Tibial nerve (tissue), 4 donors: ENCODE results near the gene PATL1. TPM values are rescaled to one million over a fixed set of nuclear protein-coding genes. Genes with fewer than 3 reads are reported as not detected.

Source experiments
- DNase-seq, 2 donors: peaks; one replicate each; pipeline ENCODE4 v3.0.0-alpha.2; 2019; ENCODE audit warnings: low spot score in 2 of 2
- H3K27ac ChIP-seq, 4 donors: fragments of 200-600 bp; sonication (generic) in 3 of 4; one replicate each; pipeline ENCODE4 v1.5.1; 2017 to 2019; ENCODE audit warnings: mild to moderate bottlenecking in 1 of 4
- H3K27me3 ChIP-seq, 2 donors: fragments of 200-600 bp; sonication (generic) in 1 of 2; one replicate each; pipeline versions ENCODE4 v1.5.1 to v1.6.0; 2017 to 2019
- H3K36me3 ChIP-seq, 3 donors: fragments of 200-600 bp; sonication (generic); one replicate each; pipeline ENCODE4 v1.5.1; 2018 to 2019
- H3K4me1 ChIP-seq, 4 donors: fragments of 200-600 bp; sonication (generic) in 3 of 4; one replicate each; pipeline ENCODE4 v1.5.1; 2017 to 2019
- H3K4me3 ChIP-seq, 4 donors: fragments of 200-600 bp; sonication (generic) in 3 of 4; one replicate each; pipeline ENCODE4 v1.5.1; 2017 to 2019; ENCODE audit warnings: mild to moderate bottlenecking in 1 of 4, moderate library complexity in 1 of 4
- H3K9me3 ChIP-seq, 4 donors: fragments of 200-600 bp; sonication (generic) in 3 of 4; one replicate each; pipeline ENCODE4 v1.5.1; 2017 to 2019
- CTCF ChIP-seq, 5 experiments: fragments of 200-600 bp in 3 of 5; fragments of 450-650 bp in 2 of 5; sonication (generic) in 3 of 5; IDR thresholded peaks; one replicate each; pipeline ENCODE4 v1.5.1; 2016 to 2019; ENCODE audit warnings: antibody characterized with exemption in 5 of 5, mild to moderate bottlenecking in 3 of 5, moderate library complexity in 2 of 5
- EP300 ChIP-seq, 2 donors: sonication (generic); formaldehyde crosslinking; IDR thresholded peaks; one replicate each; pipeline ENCODE4 v1.6.1; 2017; ENCODE audit warnings: antibody characterized with exemption in 2 of 2, mild to moderate bottlenecking in 1 of 2
- POLR2A ChIP-seq, 2 donors: fragments of 450-650 bp; IDR thresholded peaks; one replicate each; pipeline ENCODE4 v1.6.1; 2017; ENCODE audit warnings: antibody characterized with exemption in 2 of 2, mild to moderate bottlenecking in 2 of 2, moderate library complexity in 2 of 2
- WGBS, 2 donors: methylation state at CpG; one replicate each; pipeline ENCODE4 v1.1.5; 2018; 5-methylcytosine and 5-hydroxymethylcytosine counted together
- total RNA-seq, 4 donors: library from RNA; depleted of rRNA; stranded (reverse); fragments of >200 nt; gene quantifications; one replicate each; pipeline ENCODE4 v1.1.0, GENCODE V29; 2016

The PATL1 gene
- total RNA-seq, 4 donors from 2014 or later, result 11.4 to 16.1 (median 14.1) TPM

DNA sequence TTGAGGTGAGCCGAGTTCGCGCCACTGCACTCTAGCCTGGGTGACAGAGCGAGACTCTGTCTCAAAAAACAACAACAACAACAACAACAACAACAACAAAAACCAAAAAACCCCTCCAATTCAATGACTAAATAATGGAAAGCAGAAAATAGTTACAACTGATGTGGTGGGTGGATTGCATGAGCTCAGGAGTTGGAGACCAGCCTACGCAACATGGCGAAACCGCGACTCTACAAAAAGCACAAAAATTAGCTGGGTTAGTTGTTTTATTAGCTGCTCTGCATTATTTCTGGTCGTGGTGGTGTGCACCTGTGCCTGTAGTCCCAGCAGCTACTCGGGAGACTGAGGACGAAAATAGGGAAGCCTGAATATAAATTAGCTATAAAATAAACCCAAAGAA lies 2.6 kb upstream of the PATL1 start:
- H3K27ac ChIP-seq, result no peak overlapping the region
- no peak overlapping the region for H3K4me3 ChIP-seq
- no peaks in the 10 kb centered on the region for H3K9me3 ChIP-seq
- H3K27me3 ChIP-seq, result no peaks in the 10 kb centered on the region
- WGBS, 2 donors, result 94 to 96% methylated on average over 11 of the region's 11 CpGs
- no peak for DNase-seq
- no peak for TF ChIP-seq POLR2A (IDR thresholded peaks at IDR 0.05)
- TF ChIP-seq CTCF (IDR thresholded peaks at IDR 0.05), result no peak
- no peak for TF ChIP-seq EP300 (IDR thresholded peaks at IDR 0.05)
- H3K36me3 ChIP-seq, result peaks cover 0 to 2% (median 0%) of the 10 kb centered on the region in 3 donors
- peaks cover 0 to 27% (median 19%) of the 10 kb centered on the region in 4 donors for H3K4me1 ChIP-seq

DNA sequence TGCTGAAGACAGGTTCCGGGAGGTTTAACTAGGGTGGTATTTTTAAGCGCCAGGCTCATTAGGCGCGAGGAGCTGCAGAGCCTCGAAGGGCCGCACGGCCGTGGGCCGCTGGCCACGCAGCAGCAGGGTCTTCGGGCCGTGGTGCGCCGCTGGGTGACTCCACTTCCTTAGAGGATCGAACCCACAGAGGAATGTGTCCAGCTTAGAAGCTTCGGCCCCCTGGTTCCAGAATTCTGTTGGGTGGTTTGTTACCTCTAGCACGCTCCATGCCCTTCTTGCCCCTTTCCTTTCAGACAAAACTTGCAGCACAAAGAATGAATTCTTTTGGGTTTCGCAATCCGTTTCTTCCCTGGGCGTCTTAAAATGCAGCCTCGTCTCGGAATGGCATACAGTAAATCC lies 773 bp upstream of the PATL1 start:
- peaks cover 0 to 21% (median 0%) of the 10 kb centered on the region in 3 donors for H3K36me3 ChIP-seq
- TF ChIP-seq POLR2A (IDR thresholded peaks at IDR 0.05) (no peak), CTCF (IDR thresholded peaks at IDR 0.05) (no peak), EP300 (IDR thresholded peaks at IDR 0.05) (no peak)
- H3K27ac ChIP-seq, result peak overlapping the region; percentile 89 to 100 (median 98)
- WGBS, 2 donors, result 1 to 2% methylated on average over 20 to 22 of the region's 22 CpGs
- no peaks in the 10 kb centered on the region for H3K27me3 ChIP-seq
- DNase-seq, result peak in 1 of 2 donors; percentile 31
- H3K4me1 ChIP-seq, result peaks cover 0 to 44% (median 20%) of the 10 kb centered on the region in 4 donors
- peak overlapping the region; percentile 64 to 99 (median 86) for H3K4me3 ChIP-seq
- H3K9me3 ChIP-seq, result no peaks in the 10 kb centered on the region

GRCh38 chr11:59668188-59668949 lies 468 bp downstream of the PATL1 start:
- no peak for TF ChIP-seq EP300 (IDR thresholded peaks at IDR 0.05)
- peak in 3 of 5 experiments; percentile 9 to 36 (median 12) for TF ChIP-seq CTCF (IDR thresholded peaks at IDR 0.05)
- TF ChIP-seq POLR2A (IDR thresholded peaks at IDR 0.05), result no peak
- Histone ChIP-seq H3K36me3 (peaks cover 0 to 30% (median 0%) of the 10 kb centered on the region in 3 donors), H3K27ac (peak overlapping the region; percentile 89 to 100 (median 97)), H3K27me3 (no peaks in the 10 kb centered on the region), H3K9me3 (no peaks in the 10 kb centered on the region), H3K4me3 (peak overlapping the region; percentile 78 to 99 (median 90)), H3K4me1 (peaks cover 0 to 56% (median 20%) of the 10 kb centered on the region in 4 donors)
- 0 to 1% methylated on average over 12 to 22 of the region's 39 CpGs for WGBS, 2 donors
- peak; percentile 31 to 38 for DNase-seq

DNA sequence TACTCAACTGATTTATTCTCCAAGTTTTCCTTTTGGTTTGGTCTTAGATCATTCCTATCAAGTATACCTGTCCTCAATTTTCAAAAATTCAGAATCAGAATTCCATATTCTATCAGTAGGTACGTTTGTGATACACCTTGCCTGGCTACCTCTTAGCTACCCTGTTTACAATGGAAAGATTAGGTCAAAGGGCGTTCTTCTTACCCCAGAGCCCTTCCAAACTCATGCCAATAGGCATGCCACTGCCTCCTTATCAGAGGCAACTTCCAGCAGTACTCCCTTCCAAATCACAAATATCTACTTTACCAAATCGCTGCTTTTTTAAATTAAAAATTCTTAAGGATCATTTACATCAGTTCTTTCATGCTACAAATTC lies 1.0 kb downstream of the PATL1 start:
- no peaks in the 10 kb centered on the region for H3K9me3 ChIP-seq
- H3K36me3 ChIP-seq, result peaks cover 0 to 36% (median 0%) of the 10 kb centered on the region in 3 donors
- no peak for DNase-seq
- peak overlapping the region in 3 of 4 donors; percentile 96 to 100 (median 98) for H3K27ac ChIP-seq
- H3K27me3 ChIP-seq, result no peaks in the 10 kb centered on the region
- 22 to 36% methylated on average over 3 of the region's 3 CpGs for WGBS, 2 donors
- peaks cover 0 to 56% (median 20%) of the 10 kb centered on the region in 4 donors for H3K4me1 ChIP-seq
- H3K4me3 ChIP-seq, result peak overlapping the region; percentile 78 to 99 (median 90)
- TF ChIP-seq CTCF (IDR thresholded peaks at IDR 0.05) (no peak), POLR2A (IDR thresholded peaks at IDR 0.05) (no peak), EP300 (IDR thresholded peaks at IDR 0.05) (no peak)

GRCh38 chr11:59666969-59667368 lies 1.9 kb downstream of the PATL1 start:
- H3K4me1 ChIP-seq, result peaks cover 0 to 56% (median 20%) of the 10 kb centered on the region in 4 donors
- H3K27me3 ChIP-seq, result no peaks in the 10 kb centered on the region
- peak overlapping the region in 2 of 4 donors; percentile 58 to 100 for H3K27ac ChIP-seq
- TF ChIP-seq EP300 (IDR thresholded peaks at IDR 0.05) (no peak), POLR2A (IDR thresholded peaks at IDR 0.05) (no peak), CTCF (IDR thresholded peaks at IDR 0.05) (no peak)
- no peaks in the 10 kb centered on the region for H3K9me3 ChIP-seq
- H3K36me3 ChIP-seq, result peaks cover 0 to 43% (median 0%) of the 10 kb centered on the region in 3 donors
- peak overlapping the region in 1 of 4 donors; percentile 99 for H3K4me3 ChIP-seq
- WGBS, 2 donors, result 9 to 15% methylated on average over 1 of the region's 1 CpG
- no peak for DNase-seq
